Hematopoietic multipotent progenitor cell treated with erythropoietin and hydrocortisone succinate and interleukin-3 and kit ligand, for 8 days (in vitro differentiated cells): ENCODE measurements around the gene S100A6.

Experiments used
- DNase-seq: peaks from one replicate; pipeline ENCODE4 v3.0.0-alpha.2; 2015

S100A6 gene

GRCh38 chr1:153493343-153493960 is 42.3 kb downstream of the S100A6 start:
- DNase-seq, result no peak

- DNase-seq, result no peak
Observed at GRCh38 chr1:153490272-153491051, 45.3 kb downstream of the S100A6 start.

- peak; percentile 64 for DNase-seq
Observed at GRCh38 chr1:153488731-153489130, 47.1 kb downstream of the S100A6 start.

GRCh38 chr1:153487707-153488106 is 48.1 kb downstream of the S100A6 start:
- DNase-seq, result no peak

GRCh38 chr1:153485863-153486262 is 49.9 kb downstream of the S100A6 start:
- no peak for DNase-seq
